GM19397 (cell line): ENCODE data around the gene SNAP25.

Source experiments
- ATAC-seq: cut with Tn5 transposase; IDR thresholded peaks from one replicate; pipeline ENCODE4 v1.9.1; 2021; ENCODE audit warnings: mild to moderate bottlenecking, moderate library complexity; ENCODE audit not compliant: unreplicated experiment

Gene SNAP25

GRCh38 chr20:10300582-10301446 is 82.2 kb downstream of the SNAP25 start:
- ATAC-seq: no peak

- no peak for ATAC-seq
These were observed 85.2 kb downstream of the SNAP25 start for GRCh38 chr20:10303852-10304251.

GRCh38 chr20:10304471-10305046 is 85.9 kb downstream of the SNAP25 start:
- no peak for ATAC-seq

GRCh38 chr20:10306440-10307358 is 88.1 kb downstream of the SNAP25 start:
- ATAC-seq: no peak

GRCh38 chr20:10307359-10307735 is 88.7 kb downstream of the SNAP25 start:
- ATAC-seq: no peak

GRCh38 chr20:10308652-10309051 is 90.0 kb downstream of the SNAP25 start:
- no peak for ATAC-seq

GRCh38 chr20:10309326-10309725 is 90.7 kb downstream of the SNAP25 start:
- no peak for ATAC-seq

GRCh38 chr20:10312111-10312510 is 93.5 kb downstream of the SNAP25 start:
- ATAC-seq: no peak

GRCh38 chr20:10313215-10313614 is 94.6 kb downstream of the SNAP25 start:
- ATAC-seq: no peak

GRCh38 chr20:10313701-10314100 is 95.1 kb downstream of the SNAP25 start:
- ATAC-seq: no peak

GRCh38 chr20:10314198-10314597 is 95.6 kb downstream of the SNAP25 start:
- ATAC-seq: no peak

- no peak for ATAC-seq
These were observed 96.5 kb downstream of the SNAP25 start for GRCh38 chr20:10315138-10315537.

GRCh38 chr20:10316582-10316981 is 98.0 kb downstream of the SNAP25 start:
- no peak for ATAC-seq

- ATAC-seq: no peak
These were observed 99.8 kb downstream of the SNAP25 start for GRCh38 chr20:10318291-10319024.

GRCh38 chr20:10319855-10320254 is 101.2 kb downstream of the SNAP25 start:
- no peak for ATAC-seq

GRCh38 chr20:10321138-10321717 is 102.6 kb downstream of the SNAP25 start:
- no peak for ATAC-seq

GRCh38 chr20:10322073-10323012 is 103.7 kb downstream of the SNAP25 start:
- ATAC-seq: no peak

- no peak for ATAC-seq
These were observed 105.1 kb downstream of the SNAP25 start for GRCh38 chr20:10323729-10324128.

- no peak for ATAC-seq
These were observed 105.7 kb downstream of the SNAP25 start for GRCh38 chr20:10324198-10324847.
